GF-D8 (cell line): ENCODE measurements around the gene ANKK1.

Experiments used
- DNase-seq: peaks from one replicate; lab custom pipeline; 2025; lab: John Stamatoyannopoulos, UW

ANKK1 gene

DNA sequence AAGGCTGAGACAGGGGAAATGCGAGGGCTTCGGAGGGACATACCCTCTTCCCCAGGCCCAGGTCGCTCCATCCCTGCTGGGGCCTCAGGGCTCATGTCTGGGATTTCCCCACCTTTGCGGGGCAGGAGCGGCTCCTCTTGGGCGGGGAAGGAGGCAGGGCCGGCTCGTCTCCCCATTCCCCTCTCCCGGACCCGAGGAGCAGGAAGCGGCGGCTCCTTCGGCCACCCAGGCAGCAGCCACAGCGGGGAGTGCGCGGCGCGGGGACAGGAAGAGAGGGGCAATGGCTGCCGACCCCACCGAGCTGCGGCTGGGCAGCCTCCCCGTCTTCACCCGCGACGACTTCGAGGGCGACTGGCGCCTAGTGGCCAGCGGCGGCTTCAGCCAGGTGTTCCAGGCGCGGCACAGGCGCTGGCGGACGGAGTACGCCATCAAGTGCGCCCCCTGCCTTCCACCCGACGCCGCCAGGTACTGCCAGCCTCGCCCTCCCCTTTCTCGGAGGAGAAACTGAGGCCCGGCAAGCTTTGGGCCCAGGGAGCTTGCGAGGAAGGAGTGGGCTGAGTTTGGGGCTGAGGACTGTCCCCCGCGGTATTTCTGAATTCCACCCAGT lies at the start of gene ANKK1:
Gene ANKK1, plus strand, starts transcription at position 175 of the 607 bp plus-strand sequence. Its CDS starts 106 bp downstream, at position 281.
- DNase-seq: no peak

GRCh38 chr11:113338730-113339129 lies 48.8 kb upstream of the ANKK1 start:
- DNase-seq: no peak

DNA sequence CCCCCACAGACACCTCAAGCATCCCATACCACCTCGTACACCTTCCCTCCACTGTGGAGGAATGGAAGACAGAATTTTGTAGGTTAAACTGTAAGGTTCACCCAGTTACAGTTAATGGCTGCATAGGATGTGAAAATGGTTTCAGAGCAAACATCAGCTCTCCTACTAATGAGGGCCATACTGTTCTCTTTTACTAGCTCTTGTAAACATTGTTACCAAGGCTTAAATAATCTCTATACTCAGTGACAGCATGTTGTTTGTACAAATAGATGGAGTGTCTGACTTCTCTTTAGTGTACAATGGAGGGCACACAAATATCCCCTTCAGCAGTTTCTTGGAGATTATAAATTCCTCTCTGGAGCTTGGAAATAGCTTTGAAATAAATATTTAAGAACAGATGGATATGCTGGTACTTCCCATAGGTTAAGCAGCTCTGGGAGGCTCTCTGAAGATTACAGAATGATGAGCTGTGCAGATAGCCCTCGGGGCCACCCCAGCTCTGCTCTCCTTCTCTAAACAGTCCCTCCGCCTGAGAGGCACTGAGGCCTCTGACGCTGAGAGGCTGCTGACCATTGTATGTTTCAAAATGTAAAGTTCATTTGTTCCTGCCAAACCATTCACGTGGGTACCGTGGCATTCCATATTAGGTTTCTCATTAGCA lies 47.5 kb upstream of the ANKK1 start:
- no peak for DNase-seq

GRCh38 chr11:113341388-113342165 lies 46.0 kb upstream of the ANKK1 start:
- DNase-seq: no peak

- no peak for DNase-seq
Observed at GRCh38 chr11:113345978-113346377, 41.6 kb upstream of the ANKK1 start.

GRCh38 chr11:113349528-113349927 lies 38.1 kb upstream of the ANKK1 start:
- DNase-seq: no peak

DNA sequence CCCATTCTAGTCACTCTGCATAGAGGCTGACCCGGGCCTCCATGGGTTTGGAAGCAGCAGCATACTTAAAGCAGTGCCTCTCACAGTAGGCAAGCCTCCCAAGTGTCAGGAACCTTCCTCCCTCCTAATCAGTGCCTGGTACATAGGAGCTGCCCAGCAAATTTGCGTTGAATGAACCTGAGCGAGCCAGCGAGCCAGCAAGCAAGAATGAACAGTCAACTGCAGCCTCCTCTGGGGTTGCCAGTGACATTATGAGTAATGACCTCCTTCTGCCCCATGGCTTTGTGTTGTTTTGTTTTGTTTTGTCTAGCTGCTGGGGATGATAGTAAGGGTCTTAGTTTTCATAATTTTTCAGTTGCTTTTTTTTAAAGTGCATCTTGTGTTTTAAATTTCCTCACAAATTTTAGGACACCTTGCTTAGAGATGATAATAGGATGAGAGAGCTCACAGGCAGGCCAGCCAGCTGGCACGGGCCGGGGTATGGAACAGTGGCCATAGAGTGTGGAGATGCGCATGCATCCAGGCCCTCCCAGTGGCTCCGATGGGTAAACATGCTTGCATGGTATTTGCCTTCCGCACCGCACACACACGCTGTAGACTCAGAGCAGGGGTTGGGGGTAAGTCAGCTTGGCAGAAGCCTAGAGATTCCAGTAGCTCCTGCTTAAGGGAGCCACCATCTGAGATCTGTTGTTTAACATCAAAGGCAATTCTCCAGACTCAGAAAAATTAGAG lies 37.1 kb upstream of the ANKK1 start:
- DNase-seq: no peak

DNA sequence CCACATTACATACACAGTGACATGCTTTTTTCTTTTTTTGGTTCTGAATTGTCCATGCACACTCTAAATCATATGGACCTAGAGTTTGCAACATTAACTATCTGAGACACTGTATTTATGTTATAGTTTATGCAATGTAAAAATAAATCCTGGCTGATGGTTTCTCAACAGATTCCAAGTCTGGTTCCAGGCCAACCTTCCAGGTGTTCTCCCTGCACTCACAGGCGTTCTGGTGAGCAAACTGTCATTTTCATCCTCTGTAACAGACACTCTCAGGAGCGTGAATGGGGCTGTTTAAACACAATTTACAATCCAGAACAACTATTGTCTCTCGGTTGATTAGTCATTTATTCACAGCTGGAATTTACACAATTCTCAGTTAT lies 36.5 kb upstream of the ANKK1 start:
- DNase-seq: no peak

GRCh38 chr11:113351480-113351879 lies 36.1 kb upstream of the ANKK1 start:
- DNase-seq: no peak

DNA sequence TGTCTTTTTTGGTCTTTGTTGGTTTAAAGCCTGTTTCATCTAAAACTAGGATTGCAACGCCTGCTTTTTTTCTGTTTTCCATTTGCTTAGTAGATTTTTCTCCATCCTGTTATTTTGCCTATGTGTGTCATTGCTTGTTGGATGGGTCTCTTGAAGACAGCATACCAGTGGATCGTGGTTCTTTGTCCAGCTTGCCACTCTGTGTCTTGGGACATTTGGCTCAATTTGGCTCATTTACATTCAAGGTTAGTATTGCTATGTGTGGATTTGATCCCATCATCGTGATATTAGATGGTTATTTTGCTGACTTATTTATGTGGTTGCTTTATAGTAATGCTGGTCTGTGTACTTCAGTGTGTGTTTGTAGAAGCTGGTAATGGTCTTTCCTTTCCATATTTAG lies 31.4 kb upstream of the ANKK1 start:
- DNase-seq: no peak

- DNase-seq: no peak
Observed at GRCh38 chr11:113363406-113363805, 24.2 kb upstream of the ANKK1 start.

DNA sequence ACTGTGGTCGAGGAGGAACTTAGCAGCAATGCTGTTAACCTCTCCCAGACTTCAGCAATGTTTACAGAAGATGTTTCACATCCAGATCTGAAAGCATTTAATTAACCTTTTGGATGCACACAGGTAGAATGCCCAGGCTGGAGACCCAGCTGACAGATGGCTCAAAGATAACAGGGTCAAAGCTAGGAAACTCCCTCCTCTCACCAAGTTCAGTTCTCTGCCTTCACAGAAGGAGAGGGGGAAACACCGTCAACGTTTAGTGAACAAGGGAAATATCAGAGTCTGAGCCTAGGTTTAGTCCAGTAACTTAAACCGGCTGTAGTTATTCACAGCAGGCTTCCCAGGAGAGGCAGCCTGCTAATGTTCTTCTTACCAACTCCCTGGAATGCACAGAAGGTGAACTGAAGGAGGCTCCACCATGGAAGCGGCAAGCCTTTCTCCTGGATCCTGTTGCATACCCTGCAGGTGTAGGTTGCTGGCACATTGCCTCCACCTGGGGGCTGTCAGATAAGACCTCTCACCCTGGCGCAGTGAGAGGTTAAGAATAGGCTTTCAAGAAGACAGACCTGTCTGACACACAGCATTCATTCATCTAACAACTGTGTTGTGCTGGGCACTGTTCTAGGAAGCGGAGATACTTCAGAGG lies 23.5 kb upstream of the ANKK1 start:
- no peak for DNase-seq

- no peak for DNase-seq
Observed at GRCh38 chr11:113365895-113366294, 21.7 kb upstream of the ANKK1 start.

DNA sequence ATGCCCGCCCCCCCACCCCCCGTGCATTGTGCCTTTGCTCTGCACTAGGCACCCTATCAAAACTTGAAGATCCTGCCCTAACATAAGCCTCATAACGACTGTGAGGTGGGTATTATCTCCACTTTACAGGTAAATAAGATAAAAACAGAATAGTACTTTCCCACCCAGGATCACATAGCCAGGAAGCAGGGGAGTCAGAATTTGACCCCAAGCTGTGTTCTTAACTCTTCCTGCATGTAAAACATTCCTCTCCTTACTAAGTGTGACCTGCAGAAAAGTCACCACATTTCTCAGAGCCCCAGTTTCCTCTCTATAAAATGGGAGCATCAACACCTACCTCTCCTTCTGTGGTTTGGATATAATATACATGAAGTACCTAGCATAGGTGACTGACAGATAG lies 18.2 kb upstream of the ANKK1 start:
- DNase-seq: no peak

DNA sequence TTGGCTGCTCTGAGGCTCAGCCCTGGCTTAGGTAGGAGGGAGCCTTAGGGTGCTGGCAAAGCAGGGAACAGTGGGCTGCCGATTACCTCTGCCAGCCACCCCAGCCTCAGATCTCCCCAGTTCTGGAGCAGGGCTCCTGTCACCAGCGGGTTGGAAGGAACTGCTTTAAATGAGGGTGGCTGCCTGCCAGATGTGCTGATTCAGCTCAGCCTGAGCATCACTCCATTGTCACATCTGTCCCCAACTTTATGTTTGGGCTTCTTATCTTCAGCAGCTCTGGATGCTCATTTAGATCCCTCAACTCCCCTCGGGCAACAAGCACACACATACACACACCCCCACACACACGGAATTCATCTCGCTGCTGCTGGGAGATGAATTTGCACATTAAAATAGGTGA lies 16.9 kb upstream of the ANKK1 start:
- no peak for DNase-seq

- no peak for DNase-seq
Observed at GRCh38 chr11:113372309-113372708, 15.3 kb upstream of the ANKK1 start.

GRCh38 chr11:113373306-113373705 lies 14.3 kb upstream of the ANKK1 start:
- no peak for DNase-seq

GRCh38 chr11:113373981-113374560 lies 13.5 kb upstream of the ANKK1 start:
- no peak for DNase-seq

DNA sequence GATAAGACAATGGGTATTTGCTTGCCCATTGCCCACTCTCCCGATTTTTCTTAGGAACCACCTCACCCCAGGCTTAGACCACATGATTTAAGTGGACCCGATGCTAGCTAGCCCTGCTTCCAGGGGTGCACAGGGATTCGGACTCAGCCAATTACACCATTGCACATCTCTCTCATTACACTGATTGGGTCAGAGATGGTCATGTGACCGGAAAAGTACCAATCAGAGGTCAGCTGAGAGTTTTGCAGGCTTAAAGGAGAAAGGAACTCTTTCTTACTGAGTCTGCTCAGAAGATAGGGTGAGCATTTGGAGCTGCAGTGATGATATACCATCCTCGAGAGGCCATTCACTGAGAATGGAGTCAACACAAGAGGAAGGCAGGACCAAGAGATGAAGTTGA lies 12.2 kb upstream of the ANKK1 start:
- DNase-seq: no peak

GRCh38 chr11:113376156-113376555 lies 11.4 kb upstream of the ANKK1 start:
- no peak for DNase-seq

- no peak for DNase-seq
Observed at GRCh38 chr11:113377681-113378412, 9.7 kb upstream of the ANKK1 start.
